Stimulated activated CD8-positive, alpha-beta memory T cell treated with anti-CD3 and anti-CD28 coated beads, Interleukin-12 subunit alpha, Interleukin-12 subunit beta, amount 100 ng/mL, for 1 hour (primary cell): ENCODE data around the gene MYO18B.

Experiments
- DNase-seq: peaks from one replicate; pipeline ENCODE4 v3.0.0-alpha.2; 2020; ENCODE audit warnings: low read depth

The MYO18B gene

DNA sequence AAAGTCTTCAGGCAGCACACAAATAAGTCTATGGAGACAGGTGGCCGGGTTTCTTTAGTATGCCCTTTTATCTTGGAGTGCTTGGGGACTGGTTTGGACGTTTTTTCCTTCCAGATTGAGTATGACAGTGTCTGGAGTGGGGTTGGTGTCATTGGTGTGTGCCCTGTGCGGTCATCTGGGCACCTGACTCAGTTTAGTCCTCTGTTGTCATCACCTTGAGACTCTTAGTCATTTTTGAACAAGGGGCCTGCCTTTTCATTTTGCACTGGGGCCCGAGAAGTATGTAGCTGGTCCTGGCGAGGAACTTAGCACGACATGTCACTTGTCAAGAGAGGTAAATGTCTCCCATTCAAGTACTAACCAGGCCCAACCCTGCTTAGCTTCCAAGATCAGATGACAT is 27.2 kb upstream of the MYO18B start:
- no peak for DNase-seq

DNA sequence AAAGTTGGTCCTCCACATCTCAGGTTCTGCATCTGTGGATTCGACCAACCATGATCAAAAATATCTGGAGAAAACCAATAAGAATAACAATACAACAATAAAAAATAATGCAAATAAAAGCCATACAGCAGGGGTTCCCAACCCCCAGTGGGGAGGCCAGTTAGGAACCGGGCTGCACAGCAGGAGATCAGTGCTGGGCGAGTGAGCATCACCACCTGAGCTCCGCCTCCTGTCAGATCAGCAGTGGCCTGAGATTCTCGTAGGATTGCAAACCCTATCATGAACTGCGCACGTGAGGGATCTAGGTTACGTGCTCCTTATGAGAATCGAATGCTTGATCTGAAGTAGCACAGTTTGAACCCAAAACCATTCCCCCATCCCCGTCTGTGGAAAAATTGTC is 25.4 kb upstream of the MYO18B start:
- no peak for DNase-seq

DNA sequence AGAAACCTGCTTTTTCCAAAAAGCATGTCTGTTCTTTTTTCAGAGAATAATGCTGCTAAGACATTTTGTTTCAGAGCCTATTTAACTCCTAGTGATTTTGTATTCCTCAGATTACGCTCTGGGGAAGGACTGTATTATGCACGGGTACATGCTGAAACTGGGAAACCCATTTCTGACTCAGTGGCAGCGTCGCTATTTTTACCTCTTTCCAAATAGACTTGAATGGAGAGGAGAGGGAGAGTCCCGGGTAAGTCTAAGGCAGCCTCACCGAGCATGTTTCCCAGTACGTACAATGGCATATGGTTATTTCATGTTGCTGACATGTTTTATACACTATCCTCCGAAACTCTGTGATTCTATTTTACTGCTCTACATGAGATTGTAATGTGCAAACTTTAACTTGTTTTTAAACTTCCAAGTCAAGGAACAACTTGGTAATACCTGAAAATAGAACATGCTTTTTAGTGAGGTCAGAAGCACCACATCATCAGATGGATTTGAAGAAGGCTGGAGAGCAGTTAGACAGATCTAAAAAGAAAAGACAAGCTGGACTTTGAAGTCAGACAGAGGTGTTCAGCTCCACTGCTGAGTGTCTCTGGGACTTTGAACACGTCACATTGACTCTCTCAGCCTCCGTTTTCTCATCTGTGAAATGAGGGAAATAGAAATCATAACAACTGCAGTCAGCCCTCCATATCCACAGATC is 23.7 kb upstream of the MYO18B start:
- no peak for DNase-seq

DNA sequence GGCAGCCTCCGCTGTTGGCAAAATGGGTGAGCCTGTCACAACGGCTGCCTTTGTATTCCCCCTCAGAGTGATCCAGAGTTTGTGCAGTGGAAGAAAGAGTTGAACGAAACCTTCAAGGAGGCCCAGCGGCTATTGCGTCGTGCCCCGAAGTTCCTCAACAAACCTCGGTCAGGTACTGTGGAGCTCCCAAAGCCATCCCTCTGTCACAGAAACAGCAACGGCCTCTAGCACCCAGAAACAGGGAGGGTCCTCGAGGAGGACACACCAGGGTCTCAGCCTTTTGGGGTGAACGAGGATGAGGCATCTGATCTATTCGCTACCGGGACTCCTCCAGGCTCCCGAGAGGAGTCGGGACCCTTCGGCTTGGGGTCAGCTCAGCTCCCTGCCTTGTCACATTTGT is 19.8 kb upstream of the MYO18B start:
- no peak for DNase-seq

DNA sequence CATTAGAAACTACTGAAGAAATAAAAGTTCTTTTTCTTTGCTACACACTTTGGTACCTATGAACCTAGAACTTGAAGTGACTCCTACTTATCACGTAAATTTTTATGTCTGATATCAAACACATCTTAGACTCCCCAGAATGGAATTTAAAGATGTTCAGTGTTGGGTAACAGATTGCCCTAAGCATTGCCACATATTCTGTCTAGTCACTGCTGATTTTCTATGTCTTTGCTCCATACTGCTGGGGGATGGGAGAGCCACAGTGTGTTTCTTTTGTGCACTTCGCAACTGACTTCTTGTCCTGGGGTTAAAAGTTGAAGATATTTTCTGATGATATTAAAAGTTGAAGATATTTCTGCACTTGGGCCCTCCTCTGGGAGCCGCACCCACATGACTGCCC is 19.4 kb upstream of the MYO18B start:
- no peak for DNase-seq

DNA sequence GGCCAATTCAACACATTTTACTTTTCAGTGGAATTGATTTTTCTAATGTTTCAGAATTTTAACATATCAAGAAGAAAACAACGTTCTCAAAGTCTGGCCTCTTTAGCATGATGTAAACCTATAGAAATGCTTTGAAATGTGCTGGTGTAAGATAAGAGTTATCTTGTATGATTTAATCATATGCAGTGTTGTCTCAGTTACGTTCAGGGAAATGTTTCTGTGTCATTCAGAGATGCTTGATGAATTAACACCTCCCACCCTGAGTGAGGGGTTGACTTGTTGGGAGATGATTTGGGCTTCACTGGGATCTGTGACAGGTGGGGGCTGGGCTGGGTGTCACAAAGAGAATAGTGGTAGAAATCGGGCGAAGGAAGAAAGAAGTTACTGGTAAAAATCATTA is 15.7 kb upstream of the MYO18B start:
- no peak for DNase-seq

DNA sequence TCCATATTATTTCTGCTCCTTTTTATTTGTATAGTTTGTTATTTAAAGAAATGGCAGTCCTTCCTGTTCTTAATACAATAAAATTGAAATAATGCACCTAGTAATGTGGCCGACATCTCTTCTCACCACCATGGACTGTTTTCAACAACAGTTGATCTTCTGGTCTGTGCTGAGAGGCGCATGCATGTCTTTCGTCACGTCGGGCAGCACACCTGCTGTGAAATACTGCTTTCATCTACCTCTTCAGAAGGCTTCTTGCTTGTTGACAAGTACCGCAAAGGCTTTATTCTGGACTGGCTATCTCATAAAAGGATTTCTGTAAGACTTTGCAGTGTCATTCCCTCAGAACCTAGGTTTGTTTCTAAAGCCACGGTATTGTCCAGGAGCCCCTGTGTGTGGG is 13.9 kb upstream of the MYO18B start:
- no peak for DNase-seq

DNA sequence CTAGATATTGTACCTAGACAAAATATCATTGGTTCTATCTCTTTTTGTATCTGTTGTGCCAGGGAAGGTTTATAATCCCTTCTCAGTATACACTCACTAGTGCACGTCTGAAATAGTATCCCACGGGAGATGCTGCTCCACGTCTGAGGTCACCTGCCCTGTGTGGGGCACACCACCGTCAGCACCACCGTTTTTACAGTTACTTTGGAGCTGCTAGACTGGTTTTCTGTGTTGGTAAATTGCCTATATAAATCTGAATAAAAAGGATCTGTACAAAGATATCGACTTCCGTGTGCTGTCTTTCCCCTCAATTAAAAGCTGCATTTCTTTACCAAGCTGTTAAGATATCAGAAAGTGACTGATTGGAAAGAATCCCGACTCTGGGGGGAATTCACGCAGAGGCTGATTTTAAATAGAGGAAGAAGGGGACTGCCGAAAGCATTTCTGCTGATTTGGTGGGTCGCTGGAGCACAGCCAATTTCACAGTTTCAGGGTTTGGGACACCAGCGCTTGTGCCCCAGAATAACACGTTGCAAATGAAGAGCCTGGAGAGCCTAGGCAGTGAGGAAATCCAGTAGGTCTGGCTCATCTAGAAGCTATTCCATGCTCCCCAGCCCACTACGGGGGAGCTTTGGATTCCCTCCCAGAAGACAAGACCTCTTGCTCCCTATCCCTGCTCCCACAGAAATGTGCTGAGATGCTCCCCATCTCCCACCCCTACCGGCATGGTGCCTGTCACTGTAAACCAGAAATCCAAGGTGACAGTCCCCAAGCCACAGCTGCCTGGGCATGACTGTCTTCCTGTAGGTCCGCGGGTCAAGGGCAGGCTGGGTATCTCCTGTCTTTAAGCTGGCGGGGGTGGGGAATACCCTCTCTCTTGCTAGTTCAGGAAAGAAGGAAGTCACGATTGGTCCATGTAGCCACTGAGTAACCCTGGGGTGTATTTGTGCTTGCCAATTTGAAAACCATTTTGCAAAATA is 12.7 kb upstream of the MYO18B start:
- DNase-seq: no peak

DNA sequence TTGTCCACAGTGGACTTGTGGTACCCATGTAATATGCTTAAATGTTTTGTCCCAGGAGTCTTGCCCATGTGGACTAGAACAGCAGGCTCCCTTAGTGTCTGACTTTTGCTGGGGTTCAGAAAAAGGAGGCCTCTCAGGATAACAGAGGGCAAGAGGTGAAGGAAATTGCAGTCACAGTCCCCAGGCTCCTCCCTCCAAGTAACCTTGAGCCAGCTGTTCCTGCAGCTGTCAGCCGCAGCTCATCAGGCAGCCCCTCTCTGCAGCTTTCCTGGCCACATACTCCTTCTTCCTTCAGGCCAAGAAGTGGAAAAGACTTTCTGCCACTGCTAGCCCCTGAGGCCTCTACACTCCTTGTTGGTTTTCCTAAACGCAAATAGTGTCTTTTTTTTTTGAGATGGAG is 6.3 kb upstream of the MYO18B start:
- no peak for DNase-seq

DNA sequence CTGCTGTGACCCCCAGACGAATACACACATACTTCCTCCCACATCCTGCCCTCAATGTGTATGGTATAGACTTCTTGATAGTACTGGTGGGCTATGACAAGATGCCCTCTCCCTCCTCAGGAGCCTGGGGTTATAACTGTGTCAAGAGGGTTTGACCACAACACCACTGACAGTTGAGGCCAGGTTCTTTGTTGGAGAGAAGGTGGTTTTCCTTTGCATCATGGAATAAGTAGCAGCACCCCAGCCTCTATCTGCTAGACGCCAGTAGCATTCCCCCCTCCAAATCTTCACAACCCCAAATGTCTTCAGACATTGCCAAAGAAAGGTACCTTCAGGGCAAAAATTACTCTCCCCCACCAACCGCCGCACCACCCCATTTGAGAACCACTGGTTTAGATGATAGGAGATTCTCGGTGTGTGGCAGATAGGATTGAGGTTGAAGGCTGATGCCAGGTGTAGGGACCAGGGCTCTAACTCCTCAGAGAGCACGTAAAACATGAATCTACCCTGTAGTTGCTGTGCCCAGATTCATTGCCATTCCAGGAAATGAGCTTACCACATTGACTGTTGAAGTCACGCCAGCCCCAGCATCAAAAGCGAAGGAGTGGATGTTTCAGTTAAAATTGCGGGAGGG is 5.5 kb upstream of the MYO18B start:
- DNase-seq: no peak

DNA sequence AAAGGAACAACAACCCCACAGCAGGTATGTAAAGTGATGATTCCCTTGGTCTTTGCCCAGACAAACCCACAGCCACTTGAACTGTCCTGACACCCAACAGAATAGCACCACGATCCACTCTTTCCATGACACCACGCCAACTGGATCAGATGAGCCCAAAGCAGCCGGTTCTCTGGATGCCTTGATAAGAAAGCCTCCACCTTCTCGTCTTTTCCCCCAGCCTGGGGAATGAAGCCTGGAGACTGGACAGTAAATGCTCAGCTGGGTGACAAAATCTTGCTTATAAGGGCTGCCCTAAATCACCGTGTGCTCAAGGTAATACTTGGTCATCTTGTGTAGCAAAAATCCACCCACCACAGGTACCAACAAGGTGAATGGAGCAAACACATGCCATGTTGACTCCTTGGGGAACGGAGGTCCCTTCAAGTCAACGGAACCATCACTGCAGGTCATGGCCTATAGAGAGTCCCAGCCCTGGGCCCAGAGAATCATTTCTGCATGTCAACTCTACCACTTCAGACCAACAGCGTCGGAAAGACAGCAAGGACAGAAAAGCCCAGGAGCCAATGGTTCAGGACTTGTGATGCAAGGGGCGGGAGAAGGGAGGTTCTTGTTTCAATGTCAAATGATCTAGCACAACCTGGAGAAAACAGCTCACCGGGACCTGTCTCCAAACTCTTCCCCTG is 2.2 kb upstream of the MYO18B start:
- no peak for DNase-seq

DNA sequence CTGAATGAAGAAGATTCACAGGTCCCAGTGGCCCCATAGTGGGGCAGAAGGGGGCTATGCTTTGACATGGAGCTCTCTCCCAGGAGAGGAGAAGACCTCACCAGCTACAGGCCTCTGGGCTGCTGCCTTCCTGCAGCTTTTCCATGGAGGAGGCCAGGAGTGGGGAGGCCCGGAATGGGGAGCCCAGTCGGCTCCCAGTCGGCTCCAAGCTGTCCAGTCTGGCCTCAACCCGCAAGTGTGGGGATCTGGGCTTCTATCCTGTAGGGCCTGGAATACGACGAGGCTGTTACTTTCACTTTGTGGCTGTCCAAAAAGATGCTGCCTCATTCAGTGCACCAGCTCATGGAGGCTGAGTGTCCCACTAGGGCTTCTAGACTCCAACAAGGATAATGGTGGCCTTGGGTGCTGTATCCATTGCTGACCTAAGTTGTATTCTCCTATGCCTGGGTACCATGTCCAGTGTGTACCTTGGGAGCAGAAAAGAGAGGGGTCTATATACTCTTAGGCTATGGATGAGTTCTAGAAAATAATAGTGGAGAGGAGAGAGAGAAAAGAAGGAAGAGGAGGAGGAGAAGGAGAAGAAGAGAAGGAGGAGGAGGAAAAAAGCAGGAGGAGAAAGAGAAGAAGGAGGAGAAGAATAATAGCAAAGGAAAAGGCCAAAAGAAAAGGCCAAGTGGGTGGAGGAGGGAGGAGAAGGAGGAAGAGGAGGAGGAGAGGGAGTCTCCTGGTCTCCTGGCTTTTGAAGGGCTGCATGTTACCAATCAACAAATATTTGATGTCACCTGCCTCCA is 1.1 kb downstream of the MYO18B start:
- DNase-seq: no peak

DNA sequence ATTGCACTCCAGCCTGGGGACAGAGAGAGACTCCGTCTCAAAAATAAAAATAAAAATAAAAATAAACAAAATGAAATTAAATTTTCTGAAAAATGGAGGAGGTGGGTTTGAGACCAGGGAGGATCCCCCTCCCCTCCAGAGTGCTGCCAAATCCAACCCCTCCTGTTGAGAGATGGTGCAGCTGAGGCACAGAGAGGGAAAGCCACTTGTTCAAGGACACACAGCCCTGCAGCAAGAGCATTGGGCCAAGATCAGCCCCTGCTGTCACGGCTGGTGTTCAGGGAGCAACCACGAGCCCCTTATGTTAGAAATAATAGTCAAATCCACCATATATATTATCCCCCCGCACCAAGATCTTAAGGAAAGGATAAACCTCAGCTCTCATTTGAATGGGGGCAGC is 2.7 kb downstream of the MYO18B start:
- no peak for DNase-seq

DNA sequence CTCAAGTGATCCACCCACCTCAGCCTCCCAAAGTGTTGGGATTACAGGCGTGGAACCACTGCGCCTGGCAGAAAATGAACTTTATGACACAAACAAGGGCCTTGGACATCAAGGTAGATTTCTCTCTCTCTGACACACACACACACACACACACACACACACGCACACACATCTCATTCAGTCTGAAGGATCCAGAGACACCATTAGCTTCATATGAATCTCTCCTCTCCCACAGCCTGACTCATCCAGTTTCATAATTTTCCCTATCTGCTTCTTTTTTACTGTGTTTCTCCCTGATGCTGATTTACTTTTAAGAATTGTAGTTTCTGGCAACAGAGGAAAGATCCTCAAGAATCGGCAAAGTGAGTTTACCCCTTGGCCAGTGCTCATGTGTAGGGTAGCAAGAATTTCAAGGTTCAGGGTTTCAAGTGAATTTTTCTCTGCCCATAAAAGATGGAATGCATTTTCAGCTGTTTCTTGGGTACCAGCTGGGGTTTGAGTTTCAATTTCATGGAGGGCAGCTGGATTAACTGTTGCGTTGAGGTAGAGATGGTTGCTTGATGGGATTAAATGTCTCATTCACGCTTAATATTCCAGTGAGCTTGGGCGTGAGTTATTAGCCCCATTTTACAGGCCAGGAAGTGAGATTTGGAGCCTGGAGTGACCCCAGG is 3.5 kb downstream of the MYO18B start:
- no peak for DNase-seq

DNA sequence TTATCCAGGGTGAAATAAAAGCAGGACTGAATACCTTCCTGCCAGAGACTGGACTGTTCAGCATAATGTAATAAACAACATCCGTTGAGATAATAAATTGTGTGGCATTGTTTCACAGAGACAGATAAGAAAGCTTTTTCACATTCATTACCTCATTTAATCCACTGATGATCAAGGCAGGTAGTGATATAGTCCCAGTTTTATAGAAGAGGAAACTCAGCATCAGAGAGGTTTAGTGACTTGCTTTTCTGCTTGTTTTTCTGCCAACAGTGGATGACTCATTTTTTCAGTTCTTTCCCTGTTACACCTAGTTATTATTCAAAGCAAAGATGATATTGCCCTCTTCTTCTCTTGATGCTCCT is 4.0 kb downstream of the MYO18B start:
- no peak for DNase-seq

DNA sequence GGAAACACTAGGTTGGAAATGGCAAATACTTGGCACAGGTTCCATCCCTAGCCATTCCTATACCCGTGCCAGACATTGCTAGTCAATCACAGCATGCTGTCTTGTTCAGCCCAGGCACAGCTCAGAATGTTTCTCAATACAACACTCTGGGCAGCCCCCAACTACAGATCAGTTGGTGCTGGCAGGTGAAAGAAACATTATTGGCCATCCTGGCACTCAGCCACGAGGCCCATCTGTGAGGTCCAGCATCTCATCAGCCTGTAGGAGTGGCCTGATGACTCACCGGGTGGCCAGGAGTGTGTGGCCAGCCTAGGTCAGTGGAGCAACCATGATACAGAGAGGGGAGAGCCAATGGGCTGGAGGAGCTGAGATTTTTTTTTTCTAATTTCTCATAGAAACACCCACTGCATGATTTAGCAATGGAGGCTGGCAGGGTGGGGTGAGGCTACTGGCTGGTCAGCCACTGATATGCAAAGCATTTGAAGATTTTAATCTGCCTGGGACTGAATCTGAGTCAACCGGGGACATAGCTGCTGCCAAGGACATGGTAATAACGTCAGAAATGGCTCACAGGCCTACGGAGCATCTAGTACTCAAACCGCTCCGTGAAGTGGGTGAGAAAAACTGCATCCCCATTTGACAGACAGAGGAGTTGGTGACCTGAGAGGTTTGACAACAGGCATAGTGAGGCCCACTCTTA is 5.4 kb downstream of the MYO18B start:
- DNase-seq: no peak

DNA sequence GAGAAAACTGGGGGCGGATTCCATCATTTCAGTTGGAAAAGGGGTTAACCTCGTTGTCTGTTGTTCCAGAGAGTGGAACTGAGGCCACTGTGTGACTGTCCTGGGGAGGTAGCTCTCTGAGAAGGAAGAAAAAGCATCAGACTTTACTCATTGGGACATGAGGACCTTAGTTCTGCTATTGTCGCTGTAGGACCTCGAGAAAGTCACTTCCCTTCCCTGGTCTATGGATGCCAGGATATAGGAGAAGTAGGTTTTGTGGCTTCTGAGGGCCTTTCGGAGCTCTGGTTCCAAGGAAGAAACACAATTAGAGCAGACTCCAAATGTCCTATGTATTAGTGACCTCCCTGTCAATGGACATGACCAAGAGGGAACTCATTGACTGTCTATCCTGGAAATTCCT is 6.2 kb downstream of the MYO18B start:
- no peak for DNase-seq

DNA sequence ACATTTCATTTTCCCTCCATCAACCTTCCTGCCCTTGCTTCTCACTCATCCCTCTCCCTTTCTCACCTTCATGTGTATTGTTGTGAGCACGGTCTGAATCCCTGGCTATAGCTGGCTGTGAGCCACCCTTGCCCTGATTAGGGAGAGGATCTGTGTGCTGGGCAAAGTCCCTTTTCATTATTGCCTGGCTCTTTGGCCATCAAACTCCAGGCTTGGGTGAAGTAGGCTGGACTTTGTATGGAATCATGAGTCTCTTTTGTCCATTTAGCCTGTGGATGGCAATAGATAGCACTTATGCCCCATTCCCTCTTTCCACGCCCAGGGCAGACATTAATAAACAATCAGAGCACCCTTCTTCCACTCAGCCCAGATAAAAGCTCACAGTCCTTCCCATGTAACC is 6.7 kb downstream of the MYO18B start:
- no peak for DNase-seq

DNA sequence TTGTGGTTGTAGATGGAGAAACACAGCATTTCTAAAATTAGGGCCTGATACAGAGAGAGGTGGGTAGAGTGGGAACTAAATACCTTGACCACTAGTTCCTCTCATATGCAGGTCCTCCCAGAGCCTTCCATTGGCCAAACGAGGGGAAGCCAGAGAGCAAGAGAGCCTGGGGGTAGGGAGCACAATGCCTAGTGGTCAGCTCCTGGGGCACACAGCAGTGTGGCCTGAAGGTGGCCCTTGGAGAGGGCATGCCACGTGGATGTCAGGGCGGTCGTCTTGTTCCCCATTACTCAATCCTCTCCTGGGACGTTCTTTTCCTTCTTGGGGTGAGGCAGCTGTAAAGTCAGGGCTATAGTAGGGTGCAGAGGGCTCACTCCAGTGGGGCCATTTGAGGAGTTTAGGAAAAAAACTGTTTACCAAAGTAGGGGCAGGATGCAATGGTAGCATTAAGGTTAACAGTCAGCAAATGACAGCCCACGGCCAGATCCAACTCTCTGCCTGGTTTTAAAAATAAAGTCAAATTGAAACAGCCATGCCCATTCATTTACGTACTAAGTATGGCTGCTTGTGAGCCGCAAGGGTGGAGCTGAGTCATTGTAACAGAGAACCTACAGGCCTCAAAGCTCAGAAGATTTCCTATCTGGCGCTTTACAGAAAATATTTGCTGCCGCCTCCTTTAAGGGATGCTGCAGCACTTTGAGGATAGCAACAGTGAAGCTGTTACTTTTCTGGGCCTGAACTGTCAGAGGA is 7.6 kb downstream of the MYO18B start:
- DNase-seq: no peak
